HK-2 (cell line): ENCODE results near the gene PDGFB.

Experiments
- DNase-seq: peaks from one replicate; pipeline ENCODE4 v3.0.0-alpha.2; 2018; ENCODE audit not compliant: unreplicated experiment

The PDGFB gene

GRCh38 chr22:39277142-39277607, 32.4 kb upstream of the PDGFB start:
- no peak for DNase-seq

DNA sequence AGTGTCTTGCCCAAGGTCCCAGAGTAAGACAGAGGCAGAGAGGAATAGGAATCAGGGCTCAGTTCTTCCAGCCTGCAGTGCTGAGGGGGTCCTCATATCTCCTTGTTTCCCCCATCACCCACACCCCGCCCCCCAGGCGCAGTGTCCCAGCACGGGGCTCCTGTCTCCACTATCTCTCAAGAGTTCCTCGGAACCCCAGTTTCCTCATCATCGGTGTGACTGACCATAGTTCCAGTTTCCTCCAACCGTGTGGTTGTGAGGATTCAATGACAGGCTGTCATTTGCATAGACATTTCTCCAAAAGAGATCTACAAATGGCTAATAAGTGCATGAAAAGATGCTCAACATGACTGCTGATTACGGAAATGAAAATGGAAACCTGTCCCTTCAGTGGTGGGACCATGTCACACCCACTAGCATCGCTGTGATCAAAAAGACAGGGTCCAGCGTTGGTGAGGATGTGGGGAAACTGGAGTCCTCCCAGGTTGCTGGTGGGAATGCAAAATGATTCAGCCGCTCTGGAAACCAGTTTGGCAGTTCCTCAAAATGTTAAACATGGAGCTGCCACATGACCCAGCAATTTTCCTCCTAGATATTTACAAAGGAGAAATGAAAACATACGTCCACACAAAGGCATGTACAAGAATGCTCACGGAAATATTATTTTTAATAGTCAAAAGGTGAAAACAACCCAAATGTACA, 31.8 kb upstream of the PDGFB start:
- no peak for DNase-seq

DNA sequence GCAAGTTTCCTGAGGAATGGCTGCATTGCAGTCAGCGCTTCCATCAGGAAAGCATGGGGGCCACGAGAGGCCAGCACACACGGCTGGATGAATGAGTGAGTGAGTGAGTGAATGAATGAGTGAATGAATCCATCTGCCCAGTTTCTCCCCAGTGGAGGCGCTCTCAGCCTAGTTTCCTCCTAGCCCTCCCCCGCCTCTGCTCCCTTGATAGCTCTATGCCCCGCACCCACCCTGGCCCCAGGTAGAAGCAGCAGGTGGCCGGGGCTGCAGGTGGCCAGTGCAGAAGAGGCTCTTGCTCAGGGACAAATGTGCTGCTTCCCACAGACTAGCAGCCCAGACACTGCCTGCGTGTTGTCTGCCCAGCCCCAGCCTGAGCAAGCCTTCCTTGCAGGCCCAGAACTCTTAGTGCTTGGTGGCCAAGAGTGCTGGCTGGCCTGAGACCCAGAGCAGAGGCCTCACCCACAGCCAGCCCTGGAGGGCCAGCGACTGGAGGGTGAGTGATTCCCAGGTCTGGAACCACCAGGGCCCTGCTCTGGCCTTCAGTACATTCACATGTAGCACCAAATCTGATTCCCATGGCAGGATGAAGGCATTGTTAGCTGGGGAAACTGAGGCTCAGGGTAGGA, 31.1 kb upstream of the PDGFB start:
- DNase-seq: no peak

GRCh38 chr22:39273950-39274887, 29.4 kb upstream of the PDGFB start:
- DNase-seq: no peak

- DNase-seq: no peak
These were observed 26.0 kb upstream of the PDGFB start for GRCh38 chr22:39270792-39271191.

GRCh38 chr22:39270280-39270679, 25.5 kb upstream of the PDGFB start:
- no peak for DNase-seq

DNA sequence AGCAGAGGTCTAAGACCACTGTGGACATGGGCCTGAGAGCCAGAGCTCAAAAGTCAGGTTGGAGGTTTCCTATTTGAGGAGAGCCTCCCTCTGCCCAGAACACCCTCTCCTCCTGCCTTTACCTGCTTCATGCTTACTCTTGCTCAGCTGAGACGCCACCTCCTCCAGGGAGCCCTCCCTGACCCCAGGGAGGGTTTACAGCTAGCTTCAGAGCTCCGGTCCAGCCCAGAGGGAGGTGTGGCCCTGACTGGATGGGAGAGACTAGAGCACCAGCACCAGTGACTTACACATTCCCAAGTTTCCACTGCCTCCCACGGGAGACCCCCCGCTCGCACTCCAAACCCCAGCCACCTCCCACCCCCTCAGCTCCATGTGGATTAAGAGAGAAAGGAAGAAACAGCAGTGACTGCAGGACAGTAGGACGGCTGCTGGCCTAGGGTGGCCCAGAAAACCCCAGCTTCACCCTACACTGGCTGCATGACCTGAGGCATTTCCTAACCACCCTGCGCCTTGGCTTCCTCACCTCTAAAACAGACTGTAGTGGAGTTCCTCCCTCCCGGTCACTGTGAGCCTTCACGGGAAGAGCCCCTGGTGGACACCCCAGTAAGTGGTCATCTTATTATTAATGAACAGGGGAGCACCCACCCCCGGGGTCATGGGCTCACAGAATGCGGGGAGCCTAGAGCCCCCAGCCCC, 24.5 kb upstream of the PDGFB start:
- DNase-seq: no peak

- peak; percentile 57 for DNase-seq
These were observed 23.9 kb upstream of the PDGFB start for GRCh38 chr22:39268645-39269044.

GRCh38 chr22:39267974-39268373, 23.2 kb upstream of the PDGFB start:
- no peak for DNase-seq

DNA sequence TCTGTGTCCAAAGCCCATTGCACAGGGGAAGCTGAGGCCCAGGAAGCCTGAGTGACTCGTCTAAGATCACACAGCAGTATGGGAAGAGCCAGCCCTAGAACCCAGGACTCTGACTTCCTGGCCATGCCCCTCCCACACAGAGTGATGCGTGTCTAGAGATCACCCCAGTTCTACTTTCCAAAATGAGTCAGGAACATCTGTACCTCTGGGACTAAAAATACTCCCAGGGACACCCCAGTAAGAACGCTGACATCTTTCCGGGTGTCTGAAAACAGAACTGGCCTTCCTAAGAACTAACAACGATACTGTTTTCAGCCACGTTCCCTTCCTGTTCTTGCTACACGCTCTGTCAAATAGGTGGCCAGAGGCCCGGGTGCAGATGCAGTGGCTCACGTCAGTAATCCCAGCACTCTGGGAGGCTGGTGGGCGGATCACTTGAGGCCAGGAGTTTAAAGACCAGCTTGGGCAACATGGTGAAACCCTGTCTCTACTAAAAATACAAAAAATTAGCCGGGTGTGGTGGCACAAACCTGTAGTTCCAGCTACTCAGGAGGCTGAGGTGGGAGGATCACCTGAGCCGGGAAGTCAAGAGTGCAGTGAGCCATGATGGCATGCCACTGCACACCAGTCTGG, 21.7 kb upstream of the PDGFB start:
- DNase-seq: no peak

DNA sequence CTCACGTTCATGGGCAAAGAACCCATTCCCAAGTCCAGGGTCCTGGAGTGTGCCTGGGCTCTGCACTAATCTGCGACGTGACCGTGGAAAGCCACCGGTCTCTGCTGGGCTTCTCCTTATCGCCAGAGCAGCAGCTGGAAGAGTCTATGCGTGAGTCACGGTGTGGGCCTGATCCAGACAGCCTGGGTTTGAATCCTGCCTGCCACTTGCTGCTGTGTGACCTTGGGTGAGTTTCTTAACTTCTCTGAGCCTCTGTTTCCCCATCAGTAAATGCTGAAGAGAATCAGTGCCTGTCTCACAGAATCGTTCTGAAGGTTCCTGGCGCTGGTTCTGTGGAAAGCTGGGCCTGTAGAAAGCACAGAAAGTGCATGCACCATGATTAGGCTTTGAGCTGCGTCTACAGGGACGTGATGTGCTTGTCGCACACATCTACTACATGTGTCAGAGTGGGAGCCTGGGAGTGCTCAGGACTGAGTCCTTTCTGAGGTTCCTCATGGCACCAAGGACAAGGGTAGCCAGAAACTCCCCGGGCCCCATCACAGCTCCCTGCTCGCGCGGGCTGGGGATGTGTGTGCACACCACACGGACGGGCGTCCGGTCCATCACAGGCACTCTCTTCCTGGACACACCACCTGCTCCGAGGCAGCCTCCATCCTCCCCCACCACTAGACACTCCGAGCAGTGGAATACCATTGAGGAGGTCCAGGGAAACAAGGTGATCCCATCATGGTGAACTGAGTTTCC, 20.5 kb upstream of the PDGFB start:
- DNase-seq: no peak

GRCh38 chr22:39264349-39265038, 19.7 kb upstream of the PDGFB start:
- DNase-seq: no peak

- DNase-seq: no peak
These were observed 19.0 kb upstream of the PDGFB start for GRCh38 chr22:39263626-39264348.

GRCh38 chr22:39259666-39260065, 14.9 kb upstream of the PDGFB start:
- no peak for DNase-seq

- no peak for DNase-seq
These were observed 13.2 kb upstream of the PDGFB start for GRCh38 chr22:39257901-39258475.

DNA sequence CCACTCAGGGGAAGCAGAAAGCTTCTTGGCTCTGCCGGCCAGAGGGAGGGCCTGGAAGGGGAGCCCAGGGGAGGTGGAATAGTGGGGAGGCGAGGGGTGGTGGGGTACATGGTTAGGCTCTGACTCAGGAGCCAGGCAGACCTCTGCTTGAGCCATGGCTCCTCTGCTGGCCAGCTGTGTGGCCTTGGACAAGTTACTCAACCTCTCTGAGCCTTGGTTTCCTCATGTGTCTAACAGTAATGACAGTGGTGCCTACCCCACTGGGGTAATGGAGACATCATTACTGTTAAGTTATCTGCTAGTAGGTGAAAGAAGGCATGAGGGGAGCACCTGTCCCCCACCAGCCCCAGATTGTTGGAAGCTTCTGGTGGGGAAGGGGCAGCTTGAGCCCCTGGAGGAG, 12.2 kb upstream of the PDGFB start:
- no peak for DNase-seq

DNA sequence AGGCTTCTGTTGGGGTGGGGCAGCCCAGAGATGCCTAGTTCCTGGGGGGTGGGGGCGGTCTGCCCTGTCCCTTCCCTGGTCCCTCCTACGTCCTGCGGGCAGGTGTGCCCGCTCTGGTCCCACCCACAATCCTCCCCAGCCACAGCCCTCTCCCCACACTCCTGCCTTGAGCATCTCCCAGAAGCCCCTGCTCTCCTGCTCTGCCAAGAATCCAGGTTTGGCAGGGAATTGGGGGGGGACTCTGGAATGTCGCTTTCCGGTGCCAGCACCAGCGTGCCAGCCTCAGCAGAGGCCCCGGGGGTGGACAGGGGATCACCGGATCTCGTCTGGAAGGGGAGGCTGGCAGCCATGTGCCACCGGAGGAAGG, 11.4 kb upstream of the PDGFB start:
- DNase-seq: no peak

DNA sequence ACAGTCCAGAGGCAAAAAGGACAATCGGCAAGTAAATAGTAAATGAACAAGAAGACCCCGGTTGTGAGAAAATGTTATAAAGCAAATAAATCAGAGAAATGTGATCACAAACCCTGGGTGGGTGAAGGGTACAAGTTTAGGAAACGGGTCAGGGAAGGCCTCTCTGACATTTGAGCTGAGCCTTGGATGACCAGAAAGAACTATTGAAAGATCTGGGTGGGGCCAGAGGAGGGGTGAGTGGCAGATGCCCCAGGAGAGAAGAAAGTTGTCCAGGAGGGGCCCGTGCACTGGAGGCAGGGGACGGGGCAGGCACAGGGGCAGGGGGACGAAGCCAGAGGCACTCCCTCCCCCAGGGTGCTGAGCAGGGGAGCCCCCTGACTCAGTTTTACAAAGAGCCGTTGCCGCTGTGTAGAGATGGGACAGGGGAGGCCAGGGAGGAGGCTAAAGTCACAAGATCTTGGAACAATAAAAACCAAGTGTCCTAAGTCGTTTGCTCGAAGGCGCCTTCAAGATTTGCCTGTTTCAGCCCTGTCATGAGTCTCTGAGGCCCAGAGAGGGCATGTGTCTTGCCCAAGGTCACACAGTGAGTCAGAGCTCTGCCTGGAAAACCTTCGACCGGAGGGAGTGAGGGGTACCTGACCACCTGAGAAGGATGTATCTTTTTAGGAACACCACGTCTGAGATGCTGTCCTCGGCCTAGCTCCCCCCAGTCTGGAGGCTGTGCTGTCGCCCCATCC, 10.8 kb upstream of the PDGFB start:
- DNase-seq: no peak
